H1 (cell line): ENCODE data around the gene DNA2. TPM values are rescaled to one million over a fixed set of nuclear protein-coding genes. Genes with fewer than 3 reads are reported as not detected.

ENCODE experiments used
- CREB1 ChIP-seq: IDR thresholded peaks from 2 replicates; pipeline ENCODE4 v1.6.1; 2012; ENCODE audit warnings: inconsistent platforms
- FOSL1 ChIP-seq: IDR thresholded peaks from 2 replicates; pipeline ENCODE4 v1.6.1; 2011; ENCODE audit warnings: mild to moderate bottlenecking, low read depth, low read length, moderate library complexity; ENCODE audit not compliant: insufficient read depth
- HDAC6 ChIP-seq: IDR thresholded peaks from one replicate; pipeline ENCODE4 v1.7.1; 2012; ENCODE audit warnings: low read depth, mild to moderate bottlenecking, inconsistent platforms, low read length, moderate library complexity
- POLR2AphosphoS5 ChIP-seq: IDR thresholded peaks from 2 replicates; pipeline ENCODE4 v1.6.1; 2011; ENCODE audit warnings: low read depth, low read length
- RBBP5 ChIP-seq: IDR thresholded peaks from 2 replicates; pipeline ENCODE4 v1.7.1; 2012; ENCODE audit warnings: low read depth, mild to moderate bottlenecking, inconsistent platforms, low read length, moderate library complexity, borderline replicate concordance
- SIN3A ChIP-seq, 2 experiments: IDR thresholded peaks in 1 of 2; conservative IDR thresholded peaks in 1 of 2; 2 replicates each; pipeline ENCODE4 v1.6.1; 2011 to 2012; ENCODE audit warnings: low read length in 2 of 2, improper control_type of control experiment in 1 of 2, low read depth in 1 of 2, mild to moderate bottlenecking in 1 of 2
- SRF ChIP-seq: IDR thresholded peaks from 2 replicates; pipeline ENCODE4 v1.6.1; 2011; ENCODE audit warnings: mild to moderate bottlenecking, low read depth, low read length, moderate library complexity
- TAF7 ChIP-seq: optimal IDR thresholded peaks from 2 replicates; pipeline ENCODE3; 2011; ENCODE audit warnings: low read depth, mild to moderate bottlenecking, inconsistent platforms, low read length, moderate library complexity, borderline replicate concordance
- TBP ChIP-seq: IDR thresholded peaks from 2 replicates; pipeline ENCODE4 v1.6.1; 2011; ENCODE audit warnings: low read depth, low read length, improper control_type of control experiment
- polyA plus RNA-seq, 7 experiments: library from polyadenylated mRNA; depleted of rRNA in 3 of 7; stranded (reverse) in 5 of 7; unstranded in 2 of 7; fragments of >200 nt in 5 of 7; fragments of 200-250 nt in 2 of 7; gene quantifications; 1 replicate in 5 of 7; 2 replicates in 1 of 7; 4 replicates in 1 of 7; pipeline versions ENCODE4 v1.2.1 to v1.2.3, GENCODE V29; 2011 to 2013; ENCODE audit warnings: missing spikeins in 2 of 7, mixed read lengths in 2 of 7
- total RNA-seq: library from RNA; stranded (reverse); fragmentation: NEBNext Ultra II Directional; extraction: Animal tissue kit (Norgen Biotek cat#: 25700); gene quantifications from 2 replicates; pipeline ENCODE4 v1.2.1, GENCODE V29; 2021
- TF ChIP-seq, protein P1 (sequence below): fragments of 300-600 bp; sonication (generic); IDR thresholded peaks from 2 replicates; pipeline ENCODE4 v1.7.1; 2012; ENCODE audit warnings: low read length, moderate library complexity, mild to moderate bottlenecking, inconsistent platforms; ENCODE audit not compliant: insufficient replicate concordance

The DNA2 gene
- total and polyA plus RNA-seq, 2 of the 8 experiments (the other 6 are each of a cell fraction or from before 2014, with no cell fraction given): 16.0 to 57.9 TPM

GRCh38 chr10:68471586-68472408 lies at the start of gene DNA2 (continued):
- TF ChIP-seq, protein P1, sequence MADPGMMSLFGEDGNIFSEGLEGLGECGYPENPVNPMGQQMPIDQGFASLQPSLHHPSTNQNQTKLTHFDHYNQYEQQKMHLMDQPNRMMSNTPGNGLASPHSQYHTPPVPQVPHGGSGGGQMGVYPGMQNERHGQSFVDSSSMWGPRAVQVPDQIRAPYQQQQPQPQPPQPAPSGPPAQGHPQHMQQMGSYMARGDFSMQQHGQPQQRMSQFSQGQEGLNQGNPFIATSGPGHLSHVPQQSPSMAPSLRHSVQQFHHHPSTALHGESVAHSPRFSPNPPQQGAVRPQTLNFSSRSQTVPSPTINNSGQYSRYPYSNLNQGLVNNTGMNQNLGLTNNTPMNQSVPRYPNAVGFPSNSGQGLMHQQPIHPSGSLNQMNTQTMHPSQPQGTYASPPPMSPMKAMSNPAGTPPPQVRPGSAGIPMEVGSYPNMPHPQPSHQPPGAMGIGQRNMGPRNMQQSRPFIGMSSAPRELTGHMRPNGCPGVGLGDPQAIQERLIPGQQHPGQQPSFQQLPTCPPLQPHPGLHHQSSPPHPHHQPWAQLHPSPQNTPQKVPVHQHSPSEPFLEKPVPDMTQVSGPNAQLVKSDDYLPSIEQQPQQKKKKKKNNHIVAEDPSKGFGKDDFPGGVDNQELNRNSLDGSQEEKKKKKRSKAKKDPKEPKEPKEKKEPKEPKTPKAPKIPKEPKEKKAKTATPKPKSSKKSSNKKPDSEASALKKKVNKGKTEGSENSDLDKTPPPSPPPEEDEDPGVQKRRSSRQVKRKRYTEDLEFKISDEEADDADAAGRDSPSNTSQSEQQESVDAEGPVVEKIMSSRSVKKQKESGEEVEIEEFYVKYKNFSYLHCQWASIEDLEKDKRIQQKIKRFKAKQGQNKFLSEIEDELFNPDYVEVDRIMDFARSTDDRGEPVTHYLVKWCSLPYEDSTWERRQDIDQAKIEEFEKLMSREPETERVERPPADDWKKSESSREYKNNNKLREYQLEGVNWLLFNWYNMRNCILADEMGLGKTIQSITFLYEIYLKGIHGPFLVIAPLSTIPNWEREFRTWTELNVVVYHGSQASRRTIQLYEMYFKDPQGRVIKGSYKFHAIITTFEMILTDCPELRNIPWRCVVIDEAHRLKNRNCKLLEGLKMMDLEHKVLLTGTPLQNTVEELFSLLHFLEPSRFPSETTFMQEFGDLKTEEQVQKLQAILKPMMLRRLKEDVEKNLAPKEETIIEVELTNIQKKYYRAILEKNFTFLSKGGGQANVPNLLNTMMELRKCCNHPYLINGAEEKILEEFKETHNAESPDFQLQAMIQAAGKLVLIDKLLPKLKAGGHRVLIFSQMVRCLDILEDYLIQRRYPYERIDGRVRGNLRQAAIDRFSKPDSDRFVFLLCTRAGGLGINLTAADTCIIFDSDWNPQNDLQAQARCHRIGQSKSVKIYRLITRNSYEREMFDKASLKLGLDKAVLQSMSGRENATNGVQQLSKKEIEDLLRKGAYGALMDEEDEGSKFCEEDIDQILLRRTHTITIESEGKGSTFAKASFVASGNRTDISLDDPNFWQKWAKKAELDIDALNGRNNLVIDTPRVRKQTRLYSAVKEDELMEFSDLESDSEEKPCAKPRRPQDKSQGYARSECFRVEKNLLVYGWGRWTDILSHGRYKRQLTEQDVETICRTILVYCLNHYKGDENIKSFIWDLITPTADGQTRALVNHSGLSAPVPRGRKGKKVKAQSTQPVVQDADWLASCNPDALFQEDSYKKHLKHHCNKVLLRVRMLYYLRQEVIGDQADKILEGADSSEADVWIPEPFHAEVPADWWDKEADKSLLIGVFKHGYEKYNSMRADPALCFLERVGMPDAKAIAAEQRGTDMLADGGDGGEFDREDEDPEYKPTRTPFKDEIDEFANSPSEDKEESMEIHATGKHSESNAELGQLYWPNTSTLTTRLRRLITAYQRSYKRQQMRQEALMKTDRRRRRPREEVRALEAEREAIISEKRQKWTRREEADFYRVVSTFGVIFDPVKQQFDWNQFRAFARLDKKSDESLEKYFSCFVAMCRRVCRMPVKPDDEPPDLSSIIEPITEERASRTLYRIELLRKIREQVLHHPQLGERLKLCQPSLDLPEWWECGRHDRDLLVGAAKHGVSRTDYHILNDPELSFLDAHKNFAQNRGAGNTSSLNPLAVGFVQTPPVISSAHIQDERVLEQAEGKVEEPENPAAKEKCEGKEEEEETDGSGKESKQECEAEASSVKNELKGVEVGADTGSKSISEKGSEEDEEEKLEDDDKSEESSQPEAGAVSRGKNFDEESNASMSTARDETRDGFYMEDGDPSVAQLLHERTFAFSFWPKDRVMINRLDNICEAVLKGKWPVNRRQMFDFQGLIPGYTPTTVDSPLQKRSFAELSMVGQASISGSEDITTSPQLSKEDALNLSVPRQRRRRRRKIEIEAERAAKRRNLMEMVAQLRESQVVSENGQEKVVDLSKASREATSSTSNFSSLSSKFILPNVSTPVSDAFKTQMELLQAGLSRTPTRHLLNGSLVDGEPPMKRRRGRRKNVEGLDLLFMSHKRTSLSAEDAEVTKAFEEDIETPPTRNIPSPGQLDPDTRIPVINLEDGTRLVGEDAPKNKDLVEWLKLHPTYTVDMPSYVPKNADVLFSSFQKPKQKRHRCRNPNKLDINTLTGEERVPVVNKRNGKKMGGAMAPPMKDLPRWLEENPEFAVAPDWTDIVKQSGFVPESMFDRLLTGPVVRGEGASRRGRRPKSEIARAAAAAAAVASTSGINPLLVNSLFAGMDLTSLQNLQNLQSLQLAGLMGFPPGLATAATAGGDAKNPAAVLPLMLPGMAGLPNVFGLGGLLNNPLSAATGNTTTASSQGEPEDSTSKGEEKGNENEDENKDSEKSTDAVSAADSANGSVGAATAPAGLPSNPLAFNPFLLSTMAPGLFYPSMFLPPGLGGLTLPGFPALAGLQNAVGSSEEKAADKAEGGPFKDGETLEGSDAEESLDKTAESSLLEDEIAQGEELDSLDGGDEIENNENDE: no peak
- no peak for TF ChIP-seq SRF
- TF ChIP-seq FOSL1: no peak
- TF ChIP-seq HDAC6: no peak
- peak; percentile 67 for TF ChIP-seq TAF7
- peak; percentile 61 for TF ChIP-seq TBP
- peak; percentile 61; the same call in 1 of the 2 replicates for TF ChIP-seq CREB1
- peak in 1 of 2 experiments; percentile 71; a peak in 2 of 4 replicates for TF ChIP-seq SIN3A (conservative IDR thresholded peaks at IDR 0.05 in 1 of 2, IDR thresholded peaks at IDR 0.05 in 1 of 2; ENCODE audit: low read depth in 1 of 2, low read length in 2 of 2)
- peak; percentile 61 for TF ChIP-seq POLR2AphosphoS5
- peak; percentile 88 for TF ChIP-seq RBBP5
